ENCODE data around the gene DOCK3.
"Not testable (repeated sequence)": the region's sequence is repeated elsewhere in the genome, so short reads cannot be mapped to it uniquely, and the experiment has no call there.

The DOCK3 gene

DNA sequence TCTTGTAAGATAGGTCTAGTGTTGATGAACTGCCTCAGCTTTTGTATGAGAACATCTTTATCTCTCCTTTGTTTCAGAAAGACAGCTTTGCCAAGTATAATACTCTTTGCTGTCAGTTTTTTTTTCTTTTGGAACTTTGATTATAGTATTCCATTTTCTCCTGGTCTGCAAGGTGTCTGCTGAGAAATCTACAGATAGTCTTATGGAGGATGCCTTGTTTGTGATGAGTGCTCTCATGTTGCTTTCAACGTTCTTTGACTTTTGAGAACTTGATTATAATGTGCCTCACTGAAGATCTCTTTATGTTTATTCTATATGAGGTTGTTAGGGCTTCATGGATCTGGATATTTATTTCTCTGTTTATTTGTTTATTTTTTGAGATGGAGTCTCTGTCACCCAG, 60.3 kb downstream of the DOCK3 start:
- no peaks in the 10 kb centered on the region for H3K27me3 ChIP-seq
- no peaks in the 10 kb centered on the region for H3K36me3 ChIP-seq
- no peak for TF ChIP-seq Cebpa-rat (IDR thresholded peaks at IDR 0.05)
- H3K27ac ChIP-seq: no peak overlapping the region
- H3K4me3 ChIP-seq: no peak overlapping the region
- H3K9ac ChIP-seq: no peak overlapping the region
- peaks cover 5 to 13% (median 11%) of the 10 kb centered on the region in 11 experiments; a peak in 14 of 22 replicates for H3K9me3 ChIP-seq (replicated peaks in 1 of 11)
- H3K4me1 ChIP-seq: no peaks in the 10 kb centered on the region
- no peaks in the 10 kb centered on the region for H4K20me1 ChIP-seq
- no peak overlapping the region for H3K4me2 ChIP-seq

DNA sequence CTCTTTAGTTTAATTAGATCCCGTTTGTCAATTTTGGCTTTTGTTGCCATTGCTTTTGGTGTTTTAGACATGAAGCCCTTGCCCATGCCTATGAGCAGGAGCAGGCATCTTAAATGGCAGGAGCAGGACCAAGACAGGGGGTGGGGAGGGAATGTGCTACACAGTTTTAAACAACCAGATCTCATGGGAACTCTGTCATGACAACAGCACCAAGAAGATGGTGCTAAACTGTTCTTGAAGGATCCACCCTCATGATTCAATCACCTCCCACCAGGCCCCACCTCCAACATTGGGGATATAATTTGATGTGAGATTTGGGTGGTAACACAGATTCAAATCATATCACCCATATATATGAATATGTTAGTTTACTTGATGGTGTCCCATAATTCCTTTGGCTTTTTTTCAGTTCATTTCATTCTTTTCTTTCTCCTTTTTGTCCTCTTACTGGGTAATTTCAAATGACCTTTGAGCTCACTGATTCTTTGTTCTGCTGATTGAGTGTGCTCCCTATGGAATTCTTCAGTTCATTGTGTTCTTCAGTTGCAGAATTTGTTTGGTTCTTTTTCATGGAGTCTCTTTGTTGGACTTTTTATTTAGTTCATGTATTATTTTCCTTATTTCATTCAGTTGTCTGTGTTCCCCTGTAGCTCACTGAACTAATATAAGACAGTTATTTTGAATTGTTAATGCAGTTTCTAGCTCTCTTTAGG, 62.6 kb downstream of the DOCK3 start:
- Histone ChIP-seq H4K20me1 (no peaks in the 10 kb centered on the region), H3K4me2 (no peak overlapping the region), H3K9ac (no peak overlapping the region), H3K36me3 (no peaks in the 10 kb centered on the region), H3K9me3 (replicated peaks in 1 of 11) (peaks cover 5 to 13% (median 11%) of the 10 kb centered on the region in 11 experiments; a peak in 14 of 22 replicates), H3K4me1 (no peaks in the 10 kb centered on the region), H3K4me3 (no peak overlapping the region), H3K27me3 (no peaks in the 10 kb centered on the region), H3K27ac (no peak overlapping the region)
- no peak for TF ChIP-seq Cebpa-rat (IDR thresholded peaks at IDR 0.05)

DNA sequence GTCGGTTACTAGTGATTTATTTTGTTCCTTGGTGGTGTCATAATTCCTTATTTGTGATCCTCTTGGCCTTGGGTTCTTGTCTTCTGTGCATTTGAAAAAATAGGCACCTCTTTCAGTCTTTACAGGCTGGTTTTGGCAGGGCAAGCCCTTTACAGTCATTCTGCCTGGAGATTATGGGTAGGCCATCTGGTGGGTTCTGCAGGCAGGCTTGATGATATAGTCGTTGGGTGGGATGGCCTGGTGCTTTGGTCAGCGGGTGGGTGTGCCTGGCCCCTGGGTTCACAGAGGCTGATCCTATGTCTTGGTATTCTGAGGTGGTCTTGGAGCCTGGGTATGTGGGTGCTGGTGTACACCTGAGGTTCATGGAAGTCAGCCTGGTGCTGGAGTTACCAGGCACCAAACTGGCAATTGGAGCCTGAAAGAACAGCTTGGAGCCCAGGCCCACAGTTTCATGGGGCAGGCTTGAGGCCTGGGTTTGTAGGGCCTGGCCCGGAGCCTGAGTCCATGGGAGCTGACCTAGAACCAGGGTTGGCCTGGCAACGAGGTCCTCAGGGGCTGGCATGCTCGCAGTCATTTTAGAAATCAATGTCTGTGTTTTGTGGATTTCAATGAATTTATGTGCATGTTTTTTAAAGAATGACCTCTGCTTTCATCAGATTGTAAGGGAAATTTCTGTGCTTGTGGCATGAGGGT, 63.3 kb downstream of the DOCK3 start:
- no peak for TF ChIP-seq Cebpa-rat (IDR thresholded peaks at IDR 0.05)
- H3K4me2 ChIP-seq: no peak overlapping the region
- H3K9ac ChIP-seq: no peak overlapping the region

DNA sequence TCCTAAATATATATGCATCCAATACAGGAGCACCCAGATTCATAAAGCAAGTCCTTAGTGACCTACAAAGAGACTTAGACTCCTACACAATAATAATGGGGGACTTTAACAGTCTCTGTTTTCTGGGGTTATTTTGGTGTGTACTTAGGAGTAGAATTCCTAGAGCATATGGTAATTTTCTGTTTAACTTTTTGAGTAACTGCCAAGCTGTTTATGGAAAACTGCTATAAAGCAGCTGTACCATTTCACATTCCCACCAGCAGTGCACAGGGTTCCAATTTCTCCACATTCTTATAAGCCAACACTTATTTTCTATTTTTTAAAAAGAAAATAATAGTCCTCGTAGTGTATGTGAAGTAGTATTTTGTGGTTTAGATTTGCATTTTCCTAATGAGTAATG, 68.9 kb downstream of the DOCK3 start:
- Histone ChIP-seq H3K9me3 (replicated peaks in 1 of 11) (no peaks in the 10 kb centered on the region), H4K20me1 (no peaks in the 10 kb centered on the region), H3K36me3 (no peaks in the 10 kb centered on the region), H3K27me3 (no peaks in the 10 kb centered on the region), H3K4me3 (no peak overlapping the region), H3K4me2 (no peak overlapping the region), H3K27ac (no peak overlapping the region), H3K9ac (no peak overlapping the region), H3K4me1 (no peaks in the 10 kb centered on the region)
- TF ChIP-seq Cebpa-rat (IDR thresholded peaks at IDR 0.05): no peak

More for the DNA sequence above, 63.3 kb downstream of the DOCK3 start:
- Histone ChIP-seq H3K9me3 (replicated peaks in 1 of 11) (peaks cover 5 to 13% (median 11%) of the 10 kb centered on the region in 11 experiments; a peak in 14 of 22 replicates), H4K20me1 (no peaks in the 10 kb centered on the region), H3K27me3 (no peaks in the 10 kb centered on the region), H3K4me1 (no peaks in the 10 kb centered on the region), H3K27ac (no peak overlapping the region), H3K4me3 (no peak overlapping the region), H3K36me3 (no peaks in the 10 kb centered on the region)

DNA sequence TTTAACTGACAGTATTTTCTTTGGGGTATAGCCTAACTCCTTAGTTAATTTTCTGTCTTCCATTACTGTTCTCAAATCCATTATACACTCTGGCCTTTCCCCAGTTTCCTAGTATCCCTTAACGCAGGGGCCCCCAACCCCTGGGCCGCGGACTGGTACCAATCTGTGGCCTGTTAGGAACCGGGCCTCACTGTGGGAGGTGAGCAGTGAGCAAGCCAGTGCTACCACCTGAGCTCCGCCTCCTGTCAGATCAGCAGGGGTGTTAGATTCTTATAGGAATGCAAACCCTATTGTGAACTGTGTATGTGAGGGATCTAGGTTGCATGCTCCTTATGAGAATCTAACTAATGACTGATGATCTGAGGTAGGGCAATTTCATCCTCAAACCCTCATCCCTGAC, 75.1 kb downstream of the DOCK3 start:
- Histone ChIP-seq H3K27ac (no peak overlapping the region), H3K9ac (no peak overlapping the region), H3K4me2 (no peak overlapping the region), H3K4me3 (no peak overlapping the region), H3K36me3 (no peaks in the 10 kb centered on the region), H3K9me3 (replicated peaks in 1 of 11) (peaks cover 0 to 6% (median 0%) of the 10 kb centered on the region in 11 experiments; a peak in 4 of 22 replicates), H3K4me1 (no peaks in the 10 kb centered on the region), H3K27me3 (no peaks in the 10 kb centered on the region), H4K20me1 (no peaks in the 10 kb centered on the region)
- TF ChIP-seq Cebpa-rat (IDR thresholded peaks at IDR 0.05): no peak

DNA sequence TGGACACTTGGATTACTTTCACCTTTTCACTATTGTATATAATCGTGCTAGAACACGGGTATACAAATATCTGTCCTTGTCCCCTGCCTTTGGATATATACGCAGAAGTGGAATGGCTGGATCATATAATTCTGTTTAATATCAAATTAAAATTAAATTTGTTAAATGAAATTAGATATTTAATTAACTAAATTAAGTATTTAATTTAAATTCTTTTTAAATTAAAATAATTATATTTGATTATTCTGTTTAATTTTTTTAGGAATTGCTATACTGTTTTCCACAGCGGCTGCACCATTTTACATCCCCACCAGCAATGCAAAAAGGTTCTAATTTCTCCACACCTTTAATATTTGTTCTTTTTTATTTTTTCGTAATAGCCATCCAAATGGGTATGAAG, 84.3 kb downstream of the DOCK3 start:
- no peaks in the 10 kb centered on the region for H3K4me1 ChIP-seq
- no peak overlapping the region for H3K9ac ChIP-seq
- H3K27me3 ChIP-seq: no peaks in the 10 kb centered on the region
- H3K4me3 ChIP-seq: no peak overlapping the region
- peaks cover 4 to 17% (median 10%) of the 10 kb centered on the region in 11 experiments; a peak in 10 of 22 replicates for H3K9me3 ChIP-seq (replicated peaks in 1 of 11)
- H3K36me3 ChIP-seq: no peaks in the 10 kb centered on the region
- TF ChIP-seq Cebpa-rat (IDR thresholded peaks at IDR 0.05): no peak
- no peak overlapping the region for H3K4me2 ChIP-seq
- no peak overlapping the region for H3K27ac ChIP-seq
- H4K20me1 ChIP-seq: no peaks in the 10 kb centered on the region

DNA sequence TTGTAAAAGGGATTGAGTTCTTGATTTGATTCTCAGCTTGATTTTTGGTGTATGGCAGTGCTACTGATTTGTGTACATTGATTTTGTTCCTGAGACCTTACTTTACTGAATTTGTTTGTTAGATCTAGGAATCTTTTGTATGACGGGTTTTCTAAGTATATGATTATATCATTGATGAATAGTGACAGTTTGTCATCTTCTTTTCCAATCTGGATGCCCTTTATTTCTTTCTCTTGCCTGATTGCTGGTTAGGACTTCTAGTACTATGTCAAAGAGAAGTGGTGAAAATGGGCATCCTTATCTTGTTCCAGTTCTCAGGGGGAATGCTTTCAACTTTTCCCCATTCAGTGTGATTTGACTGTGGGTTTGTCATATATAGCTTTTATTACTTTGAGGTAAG, 103.0 kb downstream of the DOCK3 start:
- Histone ChIP-seq H3K27ac (no peak overlapping the region), H3K4me1 (no peaks in the 10 kb centered on the region), H3K27me3 (no peaks in the 10 kb centered on the region), H4K20me1 (no peaks in the 10 kb centered on the region), H3K36me3 (no peaks in the 10 kb centered on the region), H3K9me3 (replicated peaks in 1 of 11) (peaks cover 0 to 13% (median 6%) of the 10 kb centered on the region in 11 experiments; a peak in 10 of 22 replicates), H3K9ac (no peak overlapping the region), H3K4me3 (no peak overlapping the region), H3K4me2 (no peak overlapping the region)
- no peak for TF ChIP-seq Cebpa-rat (IDR thresholded peaks at IDR 0.05)

DNA sequence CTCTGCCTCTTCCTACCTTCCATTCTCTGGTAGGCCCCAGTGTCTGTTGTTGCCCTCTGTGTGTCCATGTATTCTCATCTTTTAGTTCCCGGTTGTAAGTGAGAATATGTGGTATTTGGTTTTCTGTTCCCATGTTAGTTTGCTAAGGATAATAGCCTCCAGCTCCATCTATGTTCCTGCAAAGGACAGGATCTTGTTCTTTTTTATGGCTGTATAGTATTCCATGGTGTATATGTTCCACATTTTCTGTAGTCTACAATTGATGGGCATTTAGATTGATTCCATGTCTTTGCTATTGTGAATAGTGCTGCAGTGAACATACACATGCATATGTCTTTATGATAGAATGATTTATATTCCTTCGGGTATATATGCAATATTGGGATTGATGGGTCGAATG, 107.0 kb downstream of the DOCK3 start:
- not testable (repeated sequence) for H3K4me3 ChIP-seq, H3K27me3 ChIP-seq, H3K4me1 ChIP-seq, H3K36me3 ChIP-seq, H3K9ac ChIP-seq, H3K27ac ChIP-seq, H4K20me1 ChIP-seq, H3K4me2 ChIP-seq
- peaks cover 15 to 40% (median 22%) of the 10 kb centered on the region in 11 experiments; a peak in 19 of 22 replicates for H3K9me3 ChIP-seq (replicated peaks in 1 of 11)

DNA sequence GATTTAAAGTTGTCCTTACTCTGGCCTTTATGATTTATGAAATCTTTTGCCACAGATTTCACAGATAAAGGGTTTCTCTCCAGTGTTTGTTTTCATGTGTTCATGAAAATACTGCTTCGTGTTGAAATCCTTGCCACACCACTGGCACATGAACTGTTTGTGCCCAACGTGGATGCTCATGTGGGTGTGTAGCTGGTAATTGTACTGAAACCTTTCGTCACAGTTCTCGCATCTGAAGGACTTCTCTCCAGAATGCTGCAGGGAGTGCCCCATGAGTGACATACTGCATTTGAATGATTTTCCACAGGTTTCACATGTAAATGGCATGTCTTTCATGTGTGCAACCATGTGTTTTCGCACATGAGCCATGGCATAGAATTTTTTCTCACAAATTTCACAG, 111.9 kb downstream of the DOCK3 start:
- H3K27ac ChIP-seq: no peak overlapping the region
- no peaks in the 10 kb centered on the region for H4K20me1 ChIP-seq
- no peaks in the 10 kb centered on the region for H3K27me3 ChIP-seq
- no peak overlapping the region for H3K4me2 ChIP-seq
- no peak overlapping the region for H3K9ac ChIP-seq
- peaks cover 15 to 36% (median 20%) of the 10 kb centered on the region in 11 experiments; a peak in 20 of 22 replicates for H3K9me3 ChIP-seq (replicated peaks in 1 of 11)
- TF ChIP-seq Cebpa-rat (IDR thresholded peaks at IDR 0.05): no peak
- no peaks in the 10 kb centered on the region for H3K4me1 ChIP-seq
- no peaks in the 10 kb centered on the region for H3K36me3 ChIP-seq
- no peak overlapping the region for H3K4me3 ChIP-seq

DNA sequence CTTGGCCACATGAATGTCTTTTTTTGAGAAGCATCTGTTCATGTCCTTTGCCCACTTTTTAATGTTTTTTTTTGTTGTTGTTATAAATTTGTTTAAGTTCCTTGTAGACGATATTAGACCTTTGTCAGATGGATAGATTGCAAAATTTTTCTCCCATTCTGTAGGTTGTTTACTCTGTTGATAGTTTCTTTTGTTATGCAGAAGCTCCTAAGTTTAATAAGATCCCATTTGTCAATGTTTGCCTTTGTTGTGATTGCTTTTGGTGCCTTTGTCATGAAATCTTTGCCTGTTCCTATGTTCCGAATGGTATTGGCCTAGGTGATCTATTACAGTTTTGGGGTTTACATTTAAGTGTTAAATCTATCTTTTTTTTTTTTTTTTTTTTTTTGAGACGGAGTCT, 116.2 kb downstream of the DOCK3 start:
- not testable (repeated sequence) for H3K4me3 ChIP-seq; H3K27ac ChIP-seq; H3K9ac ChIP-seq; H3K4me2 ChIP-seq; H3K27me3 ChIP-seq; H3K4me1 ChIP-seq; H4K20me1 ChIP-seq; H3K36me3 ChIP-seq; H3K9me3 ChIP-seq (replicated peaks in 1 of 11)
